Kidney (tissue), 14 donors: ENCODE measurements around the gene AKT1. TPM values are rescaled to one million over a fixed set of nuclear protein-coding genes. Genes with fewer than 3 reads are reported as not detected.

ENCODE experiments used
- DNase-seq, 5 donors: peaks; one replicate each; pipeline ENCODE4 v3.0.0-alpha.2; 2013 to 2020
- FAIRE-seq: peaks from 2 replicates; lab custom pipeline; 2012; peaks lifted over from hg19 to GRCh38; lab: Jason Lieb, UNC
- H3K27ac ChIP-seq, 2 donors: one replicate each; pipeline ENCODE4 v1.7.0; 2013; ENCODE audit warnings: low read depth in 2 of 2, low read length in 2 of 2, inconsistent platforms in 1 of 2
- H3K27me3 ChIP-seq: one replicate; pipeline ENCODE4 v1.7.1; 2013; ENCODE audit warnings: low read length, inconsistent platforms; ENCODE audit not compliant: control insufficient read depth, insufficient read depth
- H3K36me3 ChIP-seq, 3 donors: one replicate each; pipeline versions ENCODE4 v1.7.0 to v1.7.1; 2013; ENCODE audit warnings: low read length in 3 of 3, control low read depth in 1 of 3, inconsistent platforms in 1 of 3; ENCODE audit not compliant: insufficient read depth in 3 of 3, control insufficient read depth in 2 of 3
- H3K4me1 ChIP-seq, 3 donors: one replicate each; pipeline versions ENCODE4 v1.7.0 to v1.7.1; 2013; ENCODE audit warnings: low read length in 3 of 3, inconsistent platforms in 1 of 3, low read depth in 1 of 3; ENCODE audit not compliant: control insufficient read depth in 2 of 3, insufficient read depth in 2 of 3
- H3K4me3 ChIP-seq, 3 donors: one replicate each; pipeline versions ENCODE4 v1.7.0 to v1.8.1; 2013; ENCODE audit warnings: low read length in 3 of 3, control low read depth in 1 of 3, inconsistent platforms in 1 of 3
- H3K9ac ChIP-seq, 3 donors: one replicate each; pipeline versions ENCODE4 v1.7.0 to v1.7.1; 2013; ENCODE audit warnings: low read length in 3 of 3, control low read depth in 1 of 3, inconsistent platforms in 1 of 3
- H3K9me3 ChIP-seq, 3 donors: one replicate each; pipeline versions ENCODE4 v1.7.0 to v1.7.1; 2013; ENCODE audit warnings: low read length in 3 of 3, control low read depth in 1 of 3, inconsistent platforms in 1 of 3; ENCODE audit not compliant: control insufficient read depth in 2 of 3, insufficient read depth in 1 of 3
- intact Hi-C: fragments of 100-400 bp; cut with DNase I; formaldehyde crosslinking; loops from one replicate; pipeline ENCODE4 v1.11.1; 2022
- polyA plus RNA-seq: library from polyadenylated mRNA; stranded (reverse); fragments of 350-450 nt; fragmentation: Illumina TruSeq; extraction: RNeasy Lipid Tissue Mini Kit (QIAGEN cat#74804); gene quantifications from one replicate; pipeline ENCODE4 v1.2.3, GENCODE V29; 2014; ENCODE audit warnings: low read depth, low replicate concordance; ENCODE audit not compliant: insufficient read depth
- total RNA-seq: library from RNA; stranded (reverse); fragmentation: NEBNext Ultra II Directional; extraction: Animal tissue kit (Norgen Biotek cat#: 25700); gene quantifications from one replicate; pipeline ENCODE4 v1.2.1, GENCODE V29; 2021
- TF ChIP-seq, protein P1 (sequence below): IDR thresholded peaks from 3 replicates; pipeline ENCODE4 v1.5.1; 2012; ENCODE audit warnings: mild to moderate bottlenecking, moderate library complexity, borderline replicate concordance; ENCODE audit not compliant: insufficient read depth; ENCODE audit errors: extremely low read depth
- donor health status: control.
- donor health status: control.
- donor health status: control.
- donor health status: control.
- donor health status: control.
- donor health status: DM: yes; HTN: yes; CAD: no.
- donor health status: Normal renal cell carcinoma (clear cell type).

The AKT1 gene
- total and polyA plus RNA-seq, 2 donors from 2014 or later, result 70.6 to 125 TPM

DNA sequence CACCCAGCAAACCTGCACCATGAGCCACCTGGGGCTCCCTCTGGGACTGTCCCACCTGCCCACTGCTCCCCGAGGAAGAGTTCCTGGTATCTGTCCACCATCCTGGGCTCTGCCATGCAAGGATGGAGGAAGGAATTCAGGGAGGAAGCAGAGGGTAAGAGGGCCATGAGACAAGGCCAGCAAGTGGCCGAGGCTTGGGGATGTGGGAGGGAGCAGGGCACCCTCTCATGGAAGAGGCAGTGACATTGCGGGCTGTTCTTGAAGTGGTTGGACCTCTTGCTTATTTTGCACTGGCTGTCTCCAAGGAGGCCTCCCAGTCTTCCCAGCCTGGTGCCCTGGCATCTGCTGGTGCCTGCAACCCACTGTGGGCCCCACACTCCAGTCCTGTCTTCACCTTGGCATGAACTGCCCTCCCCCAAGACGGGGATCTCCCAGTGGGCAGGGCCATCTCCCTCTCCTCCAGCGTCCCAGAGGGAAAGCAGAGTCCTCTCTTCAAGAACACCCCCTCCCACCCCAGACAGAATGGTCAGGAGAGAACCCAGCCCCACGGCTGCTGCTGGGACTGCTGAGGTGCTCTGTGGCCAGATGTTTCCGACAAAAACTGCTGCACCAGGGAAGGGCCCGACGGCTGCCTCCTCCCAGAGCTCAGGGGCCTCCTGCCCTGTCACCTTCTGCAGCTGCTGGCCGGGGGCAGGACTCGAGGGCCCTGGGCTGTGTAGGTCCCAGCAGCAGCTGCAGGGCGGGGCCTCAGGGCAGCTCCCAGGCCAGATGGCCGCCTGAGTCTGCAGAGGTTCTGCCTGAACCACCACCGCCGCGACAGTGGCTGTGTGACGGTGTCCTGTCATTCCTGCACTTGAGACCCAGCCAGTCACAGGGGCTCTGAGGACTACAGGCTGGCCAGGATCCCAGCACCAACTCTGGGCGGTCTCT is 1.8 kb upstream of the AKT1 start:
- TF ChIP-seq, protein P1, sequence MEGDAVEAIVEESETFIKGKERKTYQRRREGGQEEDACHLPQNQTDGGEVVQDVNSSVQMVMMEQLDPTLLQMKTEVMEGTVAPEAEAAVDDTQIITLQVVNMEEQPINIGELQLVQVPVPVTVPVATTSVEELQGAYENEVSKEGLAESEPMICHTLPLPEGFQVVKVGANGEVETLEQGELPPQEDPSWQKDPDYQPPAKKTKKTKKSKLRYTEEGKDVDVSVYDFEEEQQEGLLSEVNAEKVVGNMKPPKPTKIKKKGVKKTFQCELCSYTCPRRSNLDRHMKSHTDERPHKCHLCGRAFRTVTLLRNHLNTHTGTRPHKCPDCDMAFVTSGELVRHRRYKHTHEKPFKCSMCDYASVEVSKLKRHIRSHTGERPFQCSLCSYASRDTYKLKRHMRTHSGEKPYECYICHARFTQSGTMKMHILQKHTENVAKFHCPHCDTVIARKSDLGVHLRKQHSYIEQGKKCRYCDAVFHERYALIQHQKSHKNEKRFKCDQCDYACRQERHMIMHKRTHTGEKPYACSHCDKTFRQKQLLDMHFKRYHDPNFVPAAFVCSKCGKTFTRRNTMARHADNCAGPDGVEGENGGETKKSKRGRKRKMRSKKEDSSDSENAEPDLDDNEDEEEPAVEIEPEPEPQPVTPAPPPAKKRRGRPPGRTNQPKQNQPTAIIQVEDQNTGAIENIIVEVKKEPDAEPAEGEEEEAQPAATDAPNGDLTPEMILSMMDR, result no peak
- no peak for FAIRE-seq

DNA sequence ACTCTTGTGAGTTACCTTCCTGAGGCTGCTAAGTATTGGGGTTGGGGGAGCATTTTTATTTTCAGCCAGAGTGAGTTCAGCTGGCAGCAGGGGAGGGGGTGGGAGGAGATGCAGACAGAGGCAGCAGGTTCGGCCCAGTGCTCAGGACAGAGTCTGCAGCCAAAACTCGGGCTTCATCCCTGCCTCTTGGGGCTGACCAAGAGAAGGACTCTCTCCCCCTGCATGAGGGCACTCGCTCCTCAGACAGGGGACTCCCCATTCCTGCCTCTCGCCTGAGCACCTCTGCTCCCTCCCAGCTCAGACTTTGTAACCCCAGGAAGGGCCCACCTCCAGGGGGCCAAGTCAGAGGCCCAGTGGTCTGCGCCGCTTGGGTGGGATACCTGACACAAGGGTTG is 1.1 kb upstream of the AKT1 start:
- peak overlapping the region; percentile 7 to 91 for H3K27ac ChIP-seq
- TF ChIP-seq, protein P1, result no peak
- FAIRE-seq (no peak), DNase-seq (no peak)
- H3K9ac ChIP-seq, result no peak overlapping the region
- H3K36me3 ChIP-seq, result no peaks in the 10 kb centered on the region
- intact Hi-C loops, result no loop called here
- H3K4me3 ChIP-seq, result no peak overlapping the region
- H3K9me3 ChIP-seq, result no peaks in the 10 kb centered on the region
- H3K4me1 ChIP-seq, result peaks cover 0 to 38% (median 7%) of the 10 kb centered on the region in 3 donors
- no peaks in the 10 kb centered on the region for H3K27me3 ChIP-seq

More for the DNA sequence above, 1.8 kb upstream of the AKT1 start:
- peak overlapping the region; percentile 7 to 91 for H3K27ac ChIP-seq
- H3K9ac ChIP-seq, result no peak overlapping the region
- peak in 2 of 5 donors; percentile 48 to 64 for DNase-seq
- no peaks in the 10 kb centered on the region for H3K36me3 ChIP-seq
- H3K27me3 ChIP-seq, result no peaks in the 10 kb centered on the region
- intact Hi-C loops, result no loop called here
- no peaks in the 10 kb centered on the region for H3K9me3 ChIP-seq
- no peak overlapping the region for H3K4me3 ChIP-seq
- peaks cover 0 to 38% (median 14%) of the 10 kb centered on the region in 3 donors for H3K4me1 ChIP-seq

DNA sequence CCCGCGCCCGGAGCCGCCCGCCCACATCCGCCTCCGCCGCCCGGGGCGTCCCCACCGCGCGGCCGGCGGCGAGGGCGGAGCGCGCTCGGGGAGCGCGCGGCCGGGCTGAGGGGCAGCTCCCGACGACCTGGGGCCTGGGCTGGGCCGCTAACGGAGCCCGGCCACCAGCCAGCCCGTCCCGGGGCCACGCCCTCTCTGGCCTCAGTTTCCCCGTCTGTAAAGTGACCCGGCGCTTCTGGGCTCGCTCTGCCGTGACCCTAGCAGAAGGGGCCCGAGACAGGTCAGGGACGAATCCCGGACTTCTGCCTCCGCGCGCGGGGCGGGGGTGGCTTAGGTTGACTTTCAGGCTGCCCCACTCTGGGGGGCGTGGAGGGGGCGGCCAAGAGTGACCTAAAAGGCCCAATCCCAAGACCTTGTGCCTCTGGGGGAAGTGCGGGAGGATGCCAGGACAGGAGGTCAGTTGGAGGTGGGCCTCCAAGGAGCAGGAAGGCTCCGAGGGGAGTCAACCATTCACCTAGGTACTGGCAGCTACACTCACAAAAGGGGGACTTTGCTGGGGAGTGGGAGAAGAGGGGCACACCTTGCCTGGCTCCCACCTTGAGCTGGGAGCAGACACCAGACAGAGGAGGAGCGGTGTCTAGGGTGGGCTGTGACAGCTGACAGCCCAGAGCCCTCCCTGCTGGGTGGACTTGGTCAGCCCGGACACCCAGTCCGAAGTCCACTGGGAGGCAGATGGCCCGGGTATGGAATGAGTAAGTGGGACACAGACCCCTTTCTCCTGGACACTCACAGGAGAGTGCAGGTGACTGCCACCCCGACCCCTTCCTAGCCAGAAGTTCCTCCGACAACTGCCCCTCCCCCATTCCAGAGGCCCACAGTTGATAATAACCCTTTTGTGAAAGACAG is 486 bp upstream of the AKT1 start:
- DNase-seq, result peak in 4 of 5 donors; percentile 43 to 84 (median 64)
- TF ChIP-seq, protein P1, result no peak
- Histone ChIP-seq H3K4me1 (peaks cover 0 to 31% (median 3%) of the 10 kb centered on the region in 3 donors), H3K36me3 (no peaks in the 10 kb centered on the region), H3K27me3 (no peaks in the 10 kb centered on the region), H3K9ac (peak overlapping the region in 2 of 3 donors; percentile 57 to 65), H3K9me3 (no peaks in the 10 kb centered on the region), H3K4me3 (peak overlapping the region in 2 of 3 donors; percentile 36 to 56), H3K27ac (peak overlapping the region; percentile 91 to 92)
- FAIRE-seq, result no peak
- intact Hi-C loops, result no loop called here
